GM19467 (cell line): ENCODE data around the gene ANK3.
"Not testable (repeated sequence)": the region's sequence is repeated elsewhere in the genome, so short reads cannot be mapped to it uniquely, and the experiment has no call there.

Experiments
- ATAC-seq: cut with Tn5 transposase; IDR thresholded peaks from one replicate; pipeline ENCODE4 v1.9.1; 2021; ENCODE audit warnings: mild to moderate bottlenecking, moderate library complexity; ENCODE audit not compliant: unreplicated experiment

The ANK3 gene

DNA sequence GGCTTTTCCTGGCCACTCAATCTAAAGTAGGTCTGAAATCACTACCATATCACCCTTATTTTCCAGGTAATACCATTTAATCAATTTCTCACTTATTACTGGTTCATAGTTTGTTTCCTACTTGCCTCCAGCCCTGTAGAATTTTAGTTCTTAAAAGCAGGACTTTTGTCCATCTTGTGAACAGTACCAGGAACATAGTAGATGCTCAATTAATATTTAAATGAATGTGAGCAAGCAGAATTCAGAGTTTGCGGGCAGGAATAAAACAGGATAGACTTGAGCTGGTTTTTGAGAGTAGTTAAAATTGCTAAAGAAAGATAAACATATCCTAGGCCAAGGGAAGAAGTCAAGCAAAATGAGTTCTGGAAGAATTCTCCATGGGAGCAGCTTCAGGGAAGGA is 77.9 kb downstream of the ANK3 start:
- no peak for ATAC-seq

DNA sequence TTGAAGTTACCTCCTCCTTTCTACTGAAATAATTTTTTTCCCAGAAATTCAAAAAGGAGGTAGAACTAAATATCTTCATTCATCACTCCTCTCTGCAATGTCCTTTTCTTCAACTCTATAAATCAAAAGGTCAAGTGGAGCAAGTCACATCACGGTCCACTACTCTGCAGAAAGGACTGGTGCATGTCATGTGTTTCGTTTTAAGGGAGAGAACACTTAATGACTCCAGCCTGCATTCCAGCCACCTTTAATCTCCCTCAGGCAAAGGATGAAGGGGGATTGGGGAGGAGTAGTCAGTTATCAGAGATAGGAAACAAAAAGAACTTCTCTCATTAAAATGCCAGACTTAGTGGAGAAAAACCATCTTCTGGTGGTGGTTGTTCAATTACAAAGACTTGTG is 78.9 kb downstream of the ANK3 start:
- no peak for ATAC-seq

DNA sequence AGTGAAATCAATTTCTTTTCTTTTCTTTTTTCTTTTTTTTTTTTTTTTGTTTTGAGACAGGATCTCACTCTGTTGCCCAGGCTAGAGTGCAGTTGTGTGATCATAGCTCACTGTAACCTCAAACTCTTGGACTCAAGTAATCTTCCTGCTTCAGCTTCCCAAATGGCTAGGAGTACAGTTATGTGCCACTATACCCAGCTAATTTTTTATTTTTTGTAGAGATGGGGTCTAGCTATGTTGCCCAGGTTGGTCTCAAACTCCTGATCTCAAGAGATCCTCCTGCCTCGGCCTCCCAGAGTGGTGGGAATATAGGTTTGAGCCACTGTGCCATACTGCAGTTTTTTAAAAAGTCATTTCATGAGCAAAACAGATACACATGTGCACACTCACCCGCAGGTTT is 79.8 kb downstream of the ANK3 start:
- no peak for ATAC-seq

DNA sequence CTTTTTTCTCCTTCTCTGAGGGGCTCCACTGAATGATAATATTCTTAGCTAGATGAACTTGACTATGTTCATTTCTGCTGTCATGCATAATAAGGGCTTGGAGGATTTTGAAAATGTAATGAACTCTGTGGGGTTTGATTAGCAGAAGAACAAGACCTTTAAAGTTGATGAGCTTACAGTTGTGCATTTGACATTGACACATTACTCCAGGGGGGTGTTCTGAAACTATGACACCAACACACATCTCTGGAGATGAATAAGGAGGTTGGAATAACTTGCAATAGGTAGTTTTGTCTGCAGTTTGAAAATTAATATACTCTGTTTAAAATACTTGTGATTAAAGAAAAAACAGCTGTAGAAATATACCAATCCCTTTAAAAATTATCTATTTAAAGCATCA is 80.3 kb downstream of the ANK3 start:
- ATAC-seq: no peak

DNA sequence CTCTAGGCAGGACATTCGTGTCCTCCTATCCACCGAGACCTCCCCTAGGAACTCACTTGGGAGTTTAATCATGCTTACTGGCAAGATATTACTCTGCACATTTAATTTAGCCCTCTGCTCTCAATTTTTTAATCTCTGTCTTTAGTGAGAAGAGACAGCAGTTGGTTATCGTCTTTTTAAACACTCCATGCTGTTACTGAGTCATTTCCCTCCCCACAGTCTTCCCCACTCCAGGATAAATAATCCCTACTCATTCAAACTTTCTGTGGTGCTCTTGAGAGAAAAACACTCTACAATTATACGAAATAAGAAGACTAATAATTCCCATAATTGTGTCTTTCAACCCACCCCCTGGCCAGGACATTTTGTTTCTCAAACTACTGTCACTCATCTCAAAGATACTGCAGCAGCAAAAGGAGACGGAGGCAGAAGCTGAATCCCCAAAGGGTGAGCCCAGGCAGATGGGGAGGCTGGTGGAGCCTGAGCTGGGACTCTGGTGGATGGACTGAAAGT is 84.2 kb downstream of the ANK3 start:
- ATAC-seq: no peak

DNA sequence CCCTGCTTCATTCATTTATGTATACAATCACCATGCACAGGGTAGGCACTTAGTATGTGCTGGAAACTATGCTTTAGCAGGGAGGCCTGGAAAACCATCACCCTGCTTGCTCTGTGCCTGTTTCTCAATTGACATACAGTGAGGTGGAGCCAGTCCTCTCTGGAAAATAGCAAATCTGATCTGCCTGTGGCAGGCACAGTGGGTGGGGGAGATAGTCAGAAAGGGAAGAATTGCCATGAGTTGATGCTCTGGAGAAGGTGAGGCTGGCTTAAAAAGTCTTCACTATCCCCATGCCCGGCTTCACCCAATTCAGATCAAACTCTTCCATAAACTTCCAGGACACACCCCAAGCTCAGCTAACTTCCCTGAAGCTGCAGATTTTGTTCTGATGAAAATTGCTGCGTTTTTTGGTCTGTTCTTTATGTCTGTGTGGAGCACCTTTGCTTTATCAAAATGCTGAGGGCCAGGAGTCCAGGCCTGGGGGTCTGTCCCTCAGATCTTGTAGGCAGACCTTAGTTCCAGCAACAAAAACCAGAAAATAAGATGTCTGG is 84.8 kb downstream of the ANK3 start:
- ATAC-seq: no peak

DNA sequence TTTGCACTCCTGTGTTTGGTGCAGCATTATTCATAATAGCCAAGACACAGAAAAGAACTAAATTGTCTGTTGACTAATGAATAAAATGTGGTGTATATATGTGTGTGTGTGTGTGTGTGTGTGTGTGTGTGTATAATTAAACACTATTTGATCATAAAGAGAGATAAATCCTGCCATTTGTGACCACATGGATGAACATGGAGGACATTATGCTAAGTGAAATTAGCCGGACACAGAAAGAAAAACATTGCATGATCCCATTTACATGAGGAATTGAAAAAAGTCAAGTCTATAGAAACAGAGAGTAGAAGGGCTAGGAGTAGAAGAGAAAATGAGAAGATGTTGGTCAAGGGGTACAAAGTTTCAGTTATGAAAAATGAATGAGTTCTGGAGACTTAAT is 85.9 kb downstream of the ANK3 start:
- no peak for ATAC-seq

DNA sequence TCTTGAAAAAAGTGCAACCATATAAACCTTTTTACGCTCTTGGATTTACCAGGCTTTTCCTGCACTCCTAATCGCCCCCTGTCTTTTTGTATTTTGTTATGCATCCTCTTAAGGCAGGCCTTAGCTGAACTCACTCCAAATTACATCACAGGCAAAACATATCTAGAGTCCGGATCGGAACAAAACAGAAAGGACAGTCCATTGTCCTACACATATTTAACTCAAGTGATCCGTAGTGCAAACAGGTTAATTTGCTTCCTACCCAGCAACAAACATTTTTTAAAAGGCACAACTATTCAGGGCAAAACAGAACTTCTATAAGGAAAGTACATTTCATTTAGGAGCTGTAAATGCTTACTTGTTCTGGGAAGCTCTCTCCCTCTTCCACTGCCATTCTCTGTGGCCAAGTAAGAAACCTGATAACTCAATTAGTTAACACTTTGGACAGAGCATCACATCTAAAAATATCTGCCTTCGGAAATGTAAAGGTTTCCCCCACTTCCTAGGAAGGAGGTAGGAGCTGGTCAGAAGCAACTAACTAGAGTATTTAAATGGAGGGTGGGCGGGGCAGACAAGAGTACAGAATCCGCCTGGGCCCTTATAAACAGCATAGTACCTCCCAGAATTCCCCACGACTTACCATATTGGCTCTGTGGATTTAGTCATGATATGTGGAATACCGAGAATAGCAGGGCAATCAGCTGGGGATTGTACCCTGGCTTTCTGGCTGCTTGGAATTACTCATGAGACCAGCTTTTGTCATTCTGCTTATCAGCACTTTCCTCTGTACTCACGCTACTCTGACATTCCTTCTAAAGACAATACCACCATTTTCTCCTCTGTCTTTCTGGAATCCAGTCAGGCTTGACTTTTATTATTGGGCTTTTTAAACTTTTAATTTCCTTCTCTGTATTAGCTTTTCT is 89.5 kb downstream of the ANK3 start:
- no peak for ATAC-seq

DNA sequence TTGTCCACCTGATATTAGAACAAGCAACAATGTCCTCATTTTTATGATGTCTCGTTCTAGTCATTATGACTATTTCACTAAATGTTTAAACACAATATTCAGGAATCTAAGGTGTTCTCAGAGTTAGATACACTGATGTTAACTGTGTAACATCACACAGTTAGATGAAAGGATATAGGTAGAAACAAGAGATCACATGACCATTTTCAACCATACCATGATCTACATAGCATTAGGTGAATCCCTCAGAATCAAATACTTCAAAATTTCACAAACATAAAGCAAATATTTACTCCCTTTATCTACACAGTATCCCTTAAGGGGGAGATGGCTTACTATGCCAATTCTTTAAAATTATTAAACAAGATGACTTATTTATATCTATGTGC is 90.3 kb downstream of the ANK3 start:
- ATAC-seq: no peak

DNA sequence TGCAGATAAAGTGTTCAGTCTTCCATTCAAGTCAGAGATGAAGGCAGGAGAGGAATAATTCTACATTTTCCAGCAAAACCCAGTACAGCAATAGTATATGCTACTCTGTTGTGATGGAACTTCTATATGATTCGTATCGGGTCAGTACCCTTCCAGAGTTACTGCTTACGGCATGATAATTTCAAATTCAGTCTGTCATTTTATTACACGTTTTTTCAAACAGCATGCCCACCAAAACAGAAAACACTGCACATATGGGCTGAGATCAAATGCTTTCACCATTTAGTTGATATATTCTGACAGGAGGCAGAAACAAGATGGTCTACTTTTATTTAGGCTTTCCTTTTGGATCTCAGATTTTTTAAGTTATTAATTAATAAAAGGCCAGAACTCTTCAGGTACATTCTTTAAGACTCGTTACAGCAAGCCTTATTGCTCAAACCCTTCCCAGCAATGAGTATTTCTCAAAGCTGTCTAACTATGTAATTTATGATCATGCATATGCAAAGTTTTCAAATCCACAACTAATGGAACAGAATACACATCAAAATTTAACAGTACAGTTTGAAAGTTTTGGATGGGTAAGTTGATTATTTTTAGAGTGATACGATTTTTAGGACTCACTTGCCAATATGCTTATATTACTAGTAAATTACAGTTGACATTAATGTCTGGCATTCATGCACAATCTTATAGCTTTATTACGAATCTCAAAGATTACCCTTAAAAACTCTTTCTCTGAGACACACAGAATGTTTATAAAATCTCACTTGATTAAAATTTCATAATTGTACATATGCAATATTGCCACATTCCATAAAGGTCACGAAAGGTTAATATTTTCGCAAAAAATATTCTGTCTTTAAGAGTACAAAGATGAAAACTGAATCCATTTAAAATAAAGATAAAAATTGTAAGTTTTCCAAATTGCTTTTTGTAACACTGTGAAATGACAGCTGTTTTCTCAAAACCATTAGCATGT is 91.0 kb downstream of the ANK3 start:
- ATAC-seq: no peak

DNA sequence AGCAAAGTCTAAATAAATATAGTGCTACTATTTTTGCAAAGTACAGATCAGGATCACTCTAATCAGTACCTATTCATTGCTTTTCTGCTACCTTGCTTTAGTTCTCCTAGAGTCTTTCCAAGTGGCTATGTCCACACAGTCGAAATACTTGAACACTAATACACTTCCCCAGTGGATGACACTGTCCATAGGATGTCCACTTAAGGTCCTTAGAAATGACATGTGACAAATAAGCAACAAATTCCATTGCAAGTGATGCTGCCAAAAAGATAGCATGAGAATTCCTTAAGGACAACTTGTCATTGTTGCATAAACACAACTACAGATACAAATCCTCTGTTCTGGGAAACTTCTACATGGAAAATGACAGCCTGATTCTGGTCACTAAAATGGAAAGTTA is 93.6 kb downstream of the ANK3 start:
- no peak for ATAC-seq

DNA sequence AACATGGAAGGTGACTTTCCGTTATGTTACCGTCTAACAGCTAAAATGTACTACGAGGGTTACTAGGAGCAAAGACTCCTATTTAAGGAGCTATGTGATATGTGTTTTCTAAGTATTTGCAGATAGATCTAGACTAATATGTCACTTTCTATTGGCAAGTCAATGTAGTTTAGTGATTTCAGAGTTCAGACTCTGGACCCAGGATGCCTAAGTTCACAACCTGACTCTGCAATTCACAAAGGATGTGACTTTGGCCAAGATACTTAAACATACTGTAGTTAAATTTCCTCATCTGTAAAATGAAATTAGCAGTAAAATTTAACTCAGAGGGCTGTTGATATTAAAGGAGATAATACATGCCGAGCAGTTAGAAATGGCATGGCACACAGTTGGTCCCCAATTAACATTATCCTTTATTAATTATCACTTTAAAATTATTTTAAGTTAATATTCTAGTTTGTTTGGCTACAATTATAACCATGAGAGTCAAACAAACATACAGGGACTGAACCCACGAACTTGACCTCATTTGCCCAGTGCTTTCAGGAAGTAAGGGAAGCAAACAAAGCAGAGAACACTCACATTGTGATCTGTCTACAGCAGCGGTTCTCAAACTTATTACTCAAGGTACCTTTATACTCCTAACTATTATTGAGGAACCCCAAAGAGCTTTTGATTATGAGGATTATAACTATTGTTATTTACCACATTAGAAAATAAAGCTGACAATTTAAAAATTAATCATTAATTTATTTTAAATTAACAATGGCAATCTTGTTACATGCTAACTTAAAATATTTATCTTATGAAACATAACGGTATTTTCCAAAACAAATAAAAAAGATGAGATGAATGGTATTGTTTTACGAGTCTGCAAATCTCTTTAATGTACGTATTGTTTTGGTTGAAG is 94.4 kb downstream of the ANK3 start:
- ATAC-seq: no peak

DNA sequence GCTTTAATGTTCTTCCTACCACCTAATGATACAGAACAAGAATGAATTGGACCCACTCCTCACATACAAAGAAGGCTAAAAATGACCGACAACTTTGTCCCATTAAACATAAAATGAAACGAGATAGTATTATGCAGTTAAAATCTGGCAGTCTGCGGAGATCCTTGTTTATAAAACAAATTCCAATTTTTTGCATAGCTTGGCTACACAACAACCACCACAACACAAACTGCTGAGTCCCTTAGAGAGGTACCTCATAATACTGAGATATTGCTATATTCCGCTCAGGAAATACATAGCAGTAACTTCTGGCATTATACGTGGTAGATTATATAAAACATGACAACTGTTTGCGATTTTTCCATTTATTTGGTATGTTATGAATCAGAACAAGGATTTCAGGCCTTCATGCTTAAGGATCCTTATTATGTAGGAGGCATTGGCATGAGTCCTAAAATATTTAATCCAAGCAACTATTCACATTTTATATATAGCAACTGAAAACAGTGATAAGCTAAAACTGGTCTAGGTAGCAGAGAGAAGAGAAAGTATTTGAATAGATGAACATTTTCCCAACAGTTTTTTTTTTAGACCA is 96.0 kb downstream of the ANK3 start:
- no peak for ATAC-seq

DNA sequence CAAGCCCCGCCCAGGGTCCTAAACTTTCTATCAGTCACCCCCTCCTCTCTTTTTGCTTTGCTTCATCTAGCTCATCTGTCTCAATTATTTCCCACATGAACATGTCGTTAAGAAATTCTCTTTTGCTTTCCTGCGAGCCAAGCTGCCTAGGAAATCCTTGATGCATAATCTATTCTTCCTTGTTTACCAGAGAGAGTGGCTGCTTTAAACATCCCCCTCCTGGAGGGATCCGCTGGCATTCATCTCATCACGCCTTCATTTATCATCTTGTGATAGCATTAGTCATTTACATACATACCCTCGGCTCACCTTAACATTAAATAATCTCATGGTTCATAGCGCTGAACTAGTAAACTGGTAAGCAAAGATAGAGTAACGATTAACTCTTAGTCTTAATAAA is 96.7 kb downstream of the ANK3 start:
- no peak for ATAC-seq

DNA sequence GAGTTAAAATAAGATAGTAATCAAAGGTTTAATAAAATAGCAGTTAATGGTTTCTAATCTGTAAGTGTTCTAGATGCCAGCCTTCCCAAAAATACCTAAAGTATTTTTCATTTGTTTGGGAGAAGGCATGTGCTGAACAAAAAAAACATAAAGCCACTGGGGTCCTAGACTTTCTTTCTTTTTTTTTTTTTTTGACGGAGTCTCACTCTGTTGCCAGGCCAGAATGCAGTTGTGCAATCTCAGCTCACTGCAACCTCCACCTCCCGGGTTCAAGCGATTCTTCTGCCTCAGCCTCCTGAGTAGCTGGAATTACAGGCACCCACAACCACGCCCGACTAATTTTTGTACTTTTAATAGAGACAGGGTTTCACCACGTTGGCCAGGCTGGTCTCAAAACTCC is 97.1 kb downstream of the ANK3 start:
- not testable (repeated sequence) for ATAC-seq

DNA sequence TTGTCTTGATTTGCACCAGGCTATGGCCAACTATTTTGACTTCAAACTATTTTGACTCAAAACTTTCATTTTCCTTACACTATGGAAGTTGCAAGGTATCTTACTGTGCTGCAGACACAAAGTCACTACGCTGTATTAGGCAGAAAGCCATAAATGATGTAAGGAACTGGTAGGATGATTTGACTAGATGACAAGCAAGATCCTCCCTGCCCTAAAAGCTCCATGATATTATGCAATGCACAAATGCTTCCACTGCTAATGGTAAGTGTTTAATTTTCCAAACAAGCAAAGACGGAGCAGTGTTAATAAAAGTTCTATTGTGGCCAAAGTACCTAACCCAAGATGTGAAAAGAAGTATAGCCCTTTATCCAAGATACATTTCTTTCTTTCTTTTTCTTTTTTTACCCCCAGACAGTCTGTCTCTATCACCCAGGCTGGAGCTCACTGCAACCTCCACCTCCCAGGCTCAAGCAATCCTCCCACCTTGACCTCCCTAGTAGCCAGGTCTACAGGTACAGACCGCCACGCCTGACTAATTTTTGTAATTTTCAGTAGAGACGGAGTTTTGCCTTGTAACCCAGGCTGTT is 98.2 kb downstream of the ANK3 start:
- ATAC-seq: no peak

DNA sequence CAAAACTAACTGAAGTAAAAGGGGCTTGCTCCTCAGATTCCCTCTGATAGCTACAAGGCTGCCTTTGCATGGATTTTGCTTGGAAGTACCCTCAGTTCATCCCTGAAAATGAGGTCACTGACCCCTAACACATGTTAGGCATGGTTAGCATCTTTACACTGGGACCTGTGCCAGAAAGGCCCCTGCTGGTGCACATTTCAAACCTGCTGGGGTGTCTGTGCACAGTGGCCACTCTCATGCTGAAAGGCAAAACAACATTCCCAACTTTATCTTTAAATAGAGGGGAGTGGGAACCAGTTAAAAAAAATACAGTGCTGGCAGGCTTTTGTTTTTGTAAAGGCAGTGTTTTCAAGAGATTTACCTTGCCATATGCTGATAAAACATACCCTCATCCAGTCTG is 99.1 kb downstream of the ANK3 start:
- ATAC-seq: no peak

DNA sequence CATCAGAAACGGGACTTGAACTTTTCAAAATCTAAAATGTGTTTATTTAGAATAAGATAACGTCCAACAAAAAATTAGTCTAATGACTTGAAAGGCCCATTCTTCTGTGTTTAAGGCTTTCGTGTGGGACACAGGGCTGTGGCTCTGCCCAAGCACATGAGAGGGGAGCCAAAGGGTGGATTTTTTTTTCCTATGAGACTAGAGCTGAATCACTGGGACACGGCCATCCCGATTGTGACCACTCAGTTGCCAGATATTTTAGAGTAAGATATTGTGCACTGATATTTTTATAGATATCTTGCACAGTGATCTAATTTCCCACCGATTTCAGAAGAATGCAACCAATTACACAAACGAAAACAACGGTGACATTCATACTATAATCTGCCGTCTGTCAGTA is 99.9 kb downstream of the ANK3 start:
- ATAC-seq: no peak

DNA sequence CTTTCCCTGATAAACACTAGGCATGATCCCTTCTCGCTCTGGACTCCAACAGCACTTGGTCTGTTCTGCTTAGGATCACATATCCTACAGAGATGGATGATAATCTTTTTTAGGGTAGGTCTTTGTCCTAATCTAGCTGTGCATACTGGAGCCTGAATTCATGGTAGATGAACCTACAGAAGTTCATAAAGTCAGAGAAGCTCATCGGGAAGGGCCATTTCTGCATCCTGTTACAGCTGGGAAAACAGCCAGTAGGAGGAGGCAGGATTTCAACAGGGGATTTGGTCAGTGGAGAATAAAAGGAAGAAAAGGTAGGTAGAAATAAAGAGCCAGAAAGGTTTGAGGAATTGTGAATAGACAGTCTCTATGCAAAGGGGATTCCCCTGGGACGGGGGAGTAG is 101.4 kb downstream of the ANK3 start:
- ATAC-seq: no peak

DNA sequence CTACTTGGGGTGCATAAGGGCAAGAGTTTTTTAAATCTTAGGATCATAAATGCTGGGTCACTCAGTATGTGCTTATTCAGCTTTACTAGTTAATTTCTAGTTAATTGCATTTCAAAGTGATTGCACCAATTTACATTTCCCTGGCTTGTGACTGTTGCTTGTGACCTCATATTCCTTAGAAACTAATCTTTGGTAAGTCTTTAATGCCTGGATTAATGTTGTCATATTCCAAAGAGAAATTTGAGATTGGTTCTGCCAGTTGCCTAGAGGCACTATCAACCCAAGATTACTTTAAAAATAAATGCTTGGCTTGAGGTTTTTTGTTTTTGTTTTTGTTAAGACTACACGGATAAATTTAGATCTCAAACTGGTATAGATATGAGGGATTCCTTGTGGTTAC is 103.1 kb downstream of the ANK3 start:
- ATAC-seq: no peak
